NCI-H1930 (cell line): ENCODE measurements around the gene LRRC28.

ENCODE experiments used
- DNase-seq, 2 experiments: peaks; one replicate each; lab custom pipeline; 2025; lab: John Stamatoyannopoulos, UW

Gene LRRC28

GRCh38 chr15:99305761-99306505, 54.7 kb downstream of the LRRC28 start:
- peak; percentile 38 to 62 for DNase-seq

GRCh38 chr15:99306694-99307338, 55.5 kb downstream of the LRRC28 start:
- DNase-seq = peak; percentile 62 to 65

- DNase-seq = no peak
Observed at GRCh38 chr15:99307735-99308134, 56.5 kb downstream of the LRRC28 start.

- DNase-seq = no peak
Observed at GRCh38 chr15:99310745-99311144, 59.5 kb downstream of the LRRC28 start.

GRCh38 chr15:99312228-99312627, 60.9 kb downstream of the LRRC28 start:
- no peak for DNase-seq

GRCh38 chr15:99312794-99313193, 61.5 kb downstream of the LRRC28 start:
- DNase-seq = no peak

- DNase-seq = no peak
Observed at GRCh38 chr15:99315636-99316035, 64.4 kb downstream of the LRRC28 start.

GRCh38 chr15:99320374-99321215, 69.3 kb downstream of the LRRC28 start:
- no peak for DNase-seq

GRCh38 chr15:99321468-99321867, 70.2 kb downstream of the LRRC28 start:
- no peak for DNase-seq

GRCh38 chr15:99322643-99323405, 71.5 kb downstream of the LRRC28 start:
- DNase-seq = no peak

GRCh38 chr15:99324082-99324620, 72.9 kb downstream of the LRRC28 start:
- no peak for DNase-seq

GRCh38 chr15:99324700-99325099, 73.4 kb downstream of the LRRC28 start:
- no peak for DNase-seq

- no peak for DNase-seq
Observed at GRCh38 chr15:99326235-99326634, 75.0 kb downstream of the LRRC28 start.

- DNase-seq = no peak
Observed at GRCh38 chr15:99328106-99329072, 77.1 kb downstream of the LRRC28 start.

GRCh38 chr15:99331381-99331780, 80.1 kb downstream of the LRRC28 start:
- DNase-seq = no peak

- no peak for DNase-seq
Observed at GRCh38 chr15:99333413-99333812, 82.1 kb downstream of the LRRC28 start.

GRCh38 chr15:99333981-99334380, 82.7 kb downstream of the LRRC28 start:
- DNase-seq = no peak

GRCh38 chr15:99335508-99335907, 84.2 kb downstream of the LRRC28 start:
- DNase-seq = no peak

GRCh38 chr15:99336794-99337193, 85.5 kb downstream of the LRRC28 start:
- DNase-seq = no peak

- no peak for DNase-seq
Observed at GRCh38 chr15:99340347-99340746, 89.1 kb downstream of the LRRC28 start.

GRCh38 chr15:99341786-99342185, 90.5 kb downstream of the LRRC28 start:
- no peak for DNase-seq
